Forelimb muscle (tissue), 1 donor: ENCODE data around the gene IL6R. TPM values are rescaled to one million over a fixed set of nuclear protein-coding genes. Genes with fewer than 3 reads are reported as not detected.
"Not testable (repeated sequence)": the region's sequence is repeated elsewhere in the genome, so short reads cannot be mapped to it uniquely, and the experiment has no call there.

Source experiments
- DNase-seq: peaks from one replicate; pipeline ENCODE4 v3.0.0-alpha.2; 2013; ENCODE audit warnings: low read depth
- polyA plus RNA-seq: library from polyadenylated mRNA; unstranded; fragments of 120-200 nt; gene quantifications from one replicate; pipeline ENCODE4 v1.2.1, GENCODE V29; 2013; ENCODE audit not compliant: insufficient read length

Gene IL6R
- 7.1 TPM for polyA plus RNA-seq

GRCh38 chr1:154404984-154405746 lies at the start of gene IL6R:
IL6R (plus strand) TSS chr1:154405343; CDS start chr1:154405630, 287 bp downstream.
- DNase-seq = peak; percentile 55

- no peak for DNase-seq
Observed at GRCh38 chr1:154358519-154358918, 46.6 kb upstream of the IL6R start.

GRCh38 chr1:154360288-154360687 lies 44.9 kb upstream of the IL6R start:
- no peak for DNase-seq

GRCh38 chr1:154360881-154361280 lies 44.3 kb upstream of the IL6R start:
- not testable (repeated sequence) for DNase-seq

GRCh38 chr1:154361357-154361756 lies 43.8 kb upstream of the IL6R start:
- DNase-seq = no peak

- no peak for DNase-seq
Observed at GRCh38 chr1:154371436-154371835, 33.7 kb upstream of the IL6R start.

- not testable (repeated sequence) for DNase-seq
Observed at GRCh38 chr1:154373777-154374357, 31.3 kb upstream of the IL6R start.

GRCh38 chr1:154379301-154379700 lies 25.8 kb upstream of the IL6R start:
- DNase-seq = no peak

- no peak for DNase-seq
Observed at GRCh38 chr1:154384650-154385489, 20.3 kb upstream of the IL6R start.

GRCh38 chr1:154386643-154387352 lies 18.3 kb upstream of the IL6R start:
- DNase-seq = no peak

- no peak for DNase-seq
Observed at GRCh38 chr1:154391086-154391770, 13.9 kb upstream of the IL6R start.

GRCh38 chr1:154398141-154398540 lies 7.0 kb upstream of the IL6R start:
- DNase-seq = no peak

GRCh38 chr1:154398678-154399077 lies 6.5 kb upstream of the IL6R start:
- no peak for DNase-seq

- no peak for DNase-seq
Observed at GRCh38 chr1:154400381-154400801, 4.8 kb upstream of the IL6R start.

- DNase-seq = no peak
Observed at GRCh38 chr1:154402409-154402921, 2.7 kb upstream of the IL6R start.

- no peak for DNase-seq
Observed at GRCh38 chr1:154403261-154403943, 1.7 kb upstream of the IL6R start.

- no peak for DNase-seq
Observed at GRCh38 chr1:154403983-154404382, 1.2 kb upstream of the IL6R start.

- DNase-seq = no peak
Observed at GRCh38 chr1:154404511-154404931, 622 bp upstream of the IL6R start.

GRCh38 chr1:154405747-154406571 lies 816 bp downstream of the IL6R start:
- no peak for DNase-seq

- no peak for DNase-seq
Observed at GRCh38 chr1:154406572-154406879, 1.4 kb downstream of the IL6R start.
